Measurements from ENCODE around the gene MET.

The MET gene

GRCh38 chr7:116780521-116780920, 108.5 kb downstream of the MET start:
- H3K36me3 ChIP-seq (ENCODE audit: insufficient read depth, low read length), result peaks cover 71% of the 10 kb centered on the region
- no peak overlapping the region for H3K9ac ChIP-seq (ENCODE audit: low read depth, low read length)
- no peak overlapping the region for H3K4me2 ChIP-seq (ENCODE audit: low read length)

GRCh38 chr7:116780966-116781365, 109.0 kb downstream of the MET start:
- peaks cover 65% of the 10 kb centered on the region for H3K4me1 ChIP-seq (ENCODE audit: control insufficient read depth, insufficient read depth, low read length)

More at GRCh38 chr7:116780521-116780920, 108.5 kb downstream of the MET start:
- Histone ChIP-seq H3K4me3 (ENCODE audit: low read length) (no peak overlapping the region), H3K4me1 (ENCODE audit: control insufficient read depth, insufficient read depth, low read length) (peaks cover 69% of the 10 kb centered on the region), H3K9me3 (replicated peaks; ENCODE audit: low read length) (no peaks in the 10 kb centered on the region), H3K27me3 (ENCODE audit: control insufficient read depth, insufficient read depth, low read length) (no peaks in the 10 kb centered on the region)

GRCh38 chr7:116781584-116781983, 109.6 kb downstream of the MET start:
- no peak overlapping the region for H3K4me3 ChIP-seq (ENCODE audit: low read length)
- H3K4me2 ChIP-seq (ENCODE audit: low read length), result no peak overlapping the region
- H3K9ac ChIP-seq (ENCODE audit: low read depth, low read length), result peak overlapping the region; percentile 7
- H3K27me3 ChIP-seq (ENCODE audit: control insufficient read depth, insufficient read depth, low read length), result no peaks in the 10 kb centered on the region
- H3K9me3 ChIP-seq (replicated peaks; ENCODE audit: low read length), result no peaks in the 10 kb centered on the region
- peaks cover 63% of the 10 kb centered on the region for H3K4me1 ChIP-seq (ENCODE audit: control insufficient read depth, insufficient read depth, low read length)
- peaks cover 76% of the 10 kb centered on the region for H3K36me3 ChIP-seq (ENCODE audit: insufficient read depth, low read length)

More at GRCh38 chr7:116780966-116781365, 109.0 kb downstream of the MET start:
- H3K4me2 ChIP-seq (ENCODE audit: low read length), result no peak overlapping the region
- H3K9ac ChIP-seq (ENCODE audit: low read depth, low read length), result no peak overlapping the region
- H3K27me3 ChIP-seq (ENCODE audit: control insufficient read depth, insufficient read depth, low read length), result no peaks in the 10 kb centered on the region
- H3K36me3 ChIP-seq (ENCODE audit: insufficient read depth, low read length), result peaks cover 72% of the 10 kb centered on the region
- no peaks in the 10 kb centered on the region for H3K9me3 ChIP-seq (replicated peaks; ENCODE audit: low read length)
- no peak overlapping the region for H3K4me3 ChIP-seq (ENCODE audit: low read length)

- no peaks in the 10 kb centered on the region for H3K9me3 ChIP-seq (replicated peaks; ENCODE audit: low read length)
- H3K36me3 ChIP-seq (ENCODE audit: insufficient read depth, low read length), result peaks cover 81% of the 10 kb centered on the region
- peaks cover 58% of the 10 kb centered on the region for H3K4me1 ChIP-seq (ENCODE audit: control insufficient read depth, insufficient read depth, low read length)
- H3K4me3 ChIP-seq (ENCODE audit: low read length), result no peak overlapping the region
- H3K9ac ChIP-seq (ENCODE audit: low read depth, low read length), result peak overlapping the region; percentile 7
- H3K4me2 ChIP-seq (ENCODE audit: low read length), result no peak overlapping the region
- no peaks in the 10 kb centered on the region for H3K27me3 ChIP-seq (ENCODE audit: control insufficient read depth, insufficient read depth, low read length)
Observed at GRCh38 chr7:116782177-116782711, 110.2 kb downstream of the MET start.

- H3K36me3 ChIP-seq (ENCODE audit: insufficient read depth, low read length), result peaks cover 83% of the 10 kb centered on the region
- no peaks in the 10 kb centered on the region for H3K27me3 ChIP-seq (ENCODE audit: control insufficient read depth, insufficient read depth, low read length)
- H3K9ac ChIP-seq (ENCODE audit: low read depth, low read length), result no peak overlapping the region
- no peak overlapping the region for H3K4me2 ChIP-seq (ENCODE audit: low read length)
- H3K9me3 ChIP-seq (replicated peaks; ENCODE audit: low read length), result no peaks in the 10 kb centered on the region
- peaks cover 43% of the 10 kb centered on the region for H3K4me1 ChIP-seq (ENCODE audit: control insufficient read depth, insufficient read depth, low read length)
- H3K4me3 ChIP-seq (ENCODE audit: low read length), result no peak overlapping the region
Observed at GRCh38 chr7:116783666-116784318, 111.8 kb downstream of the MET start.

GRCh38 chr7:116784647-116785046, 112.7 kb downstream of the MET start:
- peaks cover 36% of the 10 kb centered on the region for H3K4me1 ChIP-seq (ENCODE audit: control insufficient read depth, insufficient read depth, low read length)

GRCh38 chr7:116785843-116786242, 113.8 kb downstream of the MET start:
- Histone ChIP-seq H3K9ac (ENCODE audit: low read depth, low read length) (no peak overlapping the region), H3K4me3 (ENCODE audit: low read length) (no peak overlapping the region), H3K9me3 (replicated peaks; ENCODE audit: low read length) (no peaks in the 10 kb centered on the region), H3K36me3 (ENCODE audit: insufficient read depth, low read length) (peaks cover 69% of the 10 kb centered on the region), H3K4me1 (ENCODE audit: control insufficient read depth, insufficient read depth, low read length) (peaks cover 24% of the 10 kb centered on the region), H3K27me3 (ENCODE audit: control insufficient read depth, insufficient read depth, low read length) (no peaks in the 10 kb centered on the region), H3K4me2 (ENCODE audit: low read length) (no peak overlapping the region)

More at GRCh38 chr7:116784647-116785046, 112.7 kb downstream of the MET start:
- Histone ChIP-seq H3K9ac (ENCODE audit: low read depth, low read length) (no peak overlapping the region), H3K36me3 (ENCODE audit: insufficient read depth, low read length) (peaks cover 80% of the 10 kb centered on the region), H3K9me3 (replicated peaks; ENCODE audit: low read length) (no peaks in the 10 kb centered on the region), H3K4me3 (ENCODE audit: low read length) (no peak overlapping the region), H3K4me2 (ENCODE audit: low read length) (no peak overlapping the region), H3K27me3 (ENCODE audit: control insufficient read depth, insufficient read depth, low read length) (no peaks in the 10 kb centered on the region)

- H3K27me3 ChIP-seq (ENCODE audit: control insufficient read depth, insufficient read depth, low read length), result no peaks in the 10 kb centered on the region
- peaks cover 15% of the 10 kb centered on the region for H3K4me1 ChIP-seq (ENCODE audit: control insufficient read depth, insufficient read depth, low read length)
- no peaks in the 10 kb centered on the region for H3K9me3 ChIP-seq (replicated peaks; ENCODE audit: low read length)
- no peak overlapping the region for H3K4me2 ChIP-seq (ENCODE audit: low read length)
- H3K9ac ChIP-seq (ENCODE audit: low read depth, low read length), result no peak overlapping the region
- no peak overlapping the region for H3K4me3 ChIP-seq (ENCODE audit: low read length)
- H3K36me3 ChIP-seq (ENCODE audit: insufficient read depth, low read length), result peaks cover 59% of the 10 kb centered on the region
Observed at GRCh38 chr7:116786791-116787443, 114.9 kb downstream of the MET start.

- Histone ChIP-seq H3K4me2 (ENCODE audit: low read length) (no peak overlapping the region), H3K36me3 (ENCODE audit: insufficient read depth, low read length) (peaks cover 55% of the 10 kb centered on the region), H3K9me3 (replicated peaks; ENCODE audit: low read length) (no peaks in the 10 kb centered on the region), H3K4me1 (ENCODE audit: control insufficient read depth, insufficient read depth, low read length) (peaks cover 6% of the 10 kb centered on the region), H3K4me3 (ENCODE audit: low read length) (no peak overlapping the region), H3K9ac (ENCODE audit: low read depth, low read length) (no peak overlapping the region), H3K27me3 (ENCODE audit: control insufficient read depth, insufficient read depth, low read length) (no peaks in the 10 kb centered on the region)
Observed at GRCh38 chr7:116787881-116788280, 115.9 kb downstream of the MET start.

GRCh38 chr7:116788572-116789197, 116.7 kb downstream of the MET start:
- Histone ChIP-seq H3K4me3 (ENCODE audit: low read length) (no peak overlapping the region), H3K4me1 (ENCODE audit: control insufficient read depth, insufficient read depth, low read length) (peaks cover 5% of the 10 kb centered on the region), H3K36me3 (ENCODE audit: insufficient read depth, low read length) (peaks cover 47% of the 10 kb centered on the region), H3K27me3 (ENCODE audit: control insufficient read depth, insufficient read depth, low read length) (no peaks in the 10 kb centered on the region), H3K9me3 (replicated peaks; ENCODE audit: low read length) (no peaks in the 10 kb centered on the region), H3K4me2 (ENCODE audit: low read length) (no peak overlapping the region), H3K9ac (ENCODE audit: low read depth, low read length) (no peak overlapping the region)

GRCh38 chr7:116790025-116790424, 118.0 kb downstream of the MET start:
- no peak overlapping the region for H3K9ac ChIP-seq (ENCODE audit: low read depth, low read length)
- H3K36me3 ChIP-seq (ENCODE audit: insufficient read depth, low read length), result peaks cover 44% of the 10 kb centered on the region
- no peaks in the 10 kb centered on the region for H3K27me3 ChIP-seq (ENCODE audit: control insufficient read depth, insufficient read depth, low read length)
- no peak overlapping the region for H3K4me3 ChIP-seq (ENCODE audit: low read length)
- peaks cover 5% of the 10 kb centered on the region for H3K4me1 ChIP-seq (ENCODE audit: control insufficient read depth, insufficient read depth, low read length)
- no peaks in the 10 kb centered on the region for H3K9me3 ChIP-seq (replicated peaks; ENCODE audit: low read length)
- H3K4me2 ChIP-seq (ENCODE audit: low read length), result no peak overlapping the region

Data from skeletal muscle satellite cell (primary cell).